Panc1 (cell line): ENCODE data around the gene PGA4. TPM values are rescaled to one million over a fixed set of nuclear protein-coding genes. Genes with fewer than 3 reads are reported as not detected.

Experiments used
- ATAC-seq: fragments of 200-7000 bp; cut with Tn5 transposase; 2 replicates; pipeline ENCODE4 v1.9.1; 2020; ENCODE audit warnings: mild to moderate bottlenecking, moderate library complexity
- BruUV-seq: library from RNA; stranded (reverse); fragments of 400-500 nt; replicated peaks from 2 replicates; lab custom pipeline; 2021; lab: Mats Ljungman, UMichigan
- CTCF ChIA-PET: fragments of 300-600 bp; sonication (Branson Sonifier 250); formaldehyde crosslinking; loops from one replicate; lab custom pipeline; 2022; ENCODE audit warnings: antibody characterized with exemption; lab: Charles Lee
- POLR2A ChIA-PET: fragments of 300-600 bp; sonication (Branson Sonifier 250); formaldehyde crosslinking; loops from one replicate; lab custom pipeline; 2022; ENCODE audit warnings: antibody characterized with exemption; lab: Charles Lee
- DNase-seq: peaks from one replicate; pipeline ENCODE4 v3.0.0-alpha.2; 2010; ENCODE audit warnings: low read depth, low spot score
- H3K27ac ChIP-seq: 2 replicates; pipeline ENCODE4 v1.5.1; 2011; ENCODE audit warnings: mild to moderate bottlenecking, low read length, inconsistent platforms
- H3K27me3 ChIP-seq: fragments of 200-500 bp; sonication (Bioruptor generic); 2 replicates; pipeline ENCODE4 v1.6.0; 2014; ENCODE audit warnings: low read length, inconsistent platforms; ENCODE audit not compliant: control insufficient read depth, insufficient read depth
- H3K36me3 ChIP-seq: fragments of 200-500 bp; sonication (Bioruptor generic); 2 replicates; pipeline ENCODE4 v1.5.1; 2014; ENCODE audit warnings: inconsistent platforms, mild to moderate bottlenecking, low read length, moderate library complexity; ENCODE audit not compliant: control insufficient read depth, insufficient read depth
- H3K4me1 ChIP-seq: 2 replicates; pipeline ENCODE4 v1.5.1; 2011; ENCODE audit warnings: inconsistent platforms, mild to moderate bottlenecking, low read length, moderate library complexity; ENCODE audit not compliant: control insufficient read depth, insufficient read depth
- H3K4me3 ChIP-seq, 2 experiments: 2 replicates each; pipeline ENCODE4 v1.5.1; 2011 to 2012; ENCODE audit warnings: low read depth in 2 of 2, low read length in 2 of 2, mild to moderate bottlenecking in 2 of 2, inconsistent platforms in 1 of 2, moderate library complexity in 1 of 2
- H3K9me3 ChIP-seq: fragments of 200-500 bp; sonication (Bioruptor generic); 2 replicates; pipeline ENCODE4 v1.5.1; 2014; ENCODE audit warnings: low read depth, mild to moderate bottlenecking, inconsistent platforms, low read length, moderate library complexity; ENCODE audit not compliant: control insufficient read depth, insufficient read depth
- POLR2AphosphoS5 ChIP-seq: IDR thresholded peaks from 2 replicates; pipeline ENCODE4 v1.6.1; 2012; ENCODE audit warnings: mild to moderate bottlenecking, low read depth, low read length, moderate library complexity
- SIN3A ChIP-seq: IDR thresholded peaks from 2 replicates; pipeline ENCODE4 v1.6.1; 2012; ENCODE audit warnings: low read depth, mild to moderate bottlenecking, low read length, moderate library complexity, borderline replicate concordance; ENCODE audit not compliant: insufficient read depth
- TCF7L2 ChIP-seq: IDR thresholded peaks from 2 replicates; pipeline ENCODE4 v1.6.1; 2011; ENCODE audit warnings: mild to moderate bottlenecking, low read depth, low read length, inconsistent platforms
- in situ Hi-C: cut with HindIII; loops from 2 replicates; pipeline ENCODE4 v1.10.0; 2016; ENCODE audit warnings: low sequenced_read_pairs, low pct_unique_long_range_greater_than_20kb
- intact Hi-C: fragments of 100-400 bp; cut with micrococcal nuclease; formaldehyde crosslinking; loops from one replicate; pipeline ENCODE4 v1.10.0; 2022; ENCODE audit not compliant: unreplicated experiment
- total RNA-seq: library from RNA; stranded (reverse); gene quantifications from one replicate; pipeline ENCODE4 v1.2.1, GENCODE V29; 2021; ENCODE audit not compliant: unreplicated experiment
- TF ChIP-seq, protein P1 (sequence below): fragments of 450-650 bp; IDR thresholded peaks from 2 replicates; pipeline ENCODE4 v1.5.1; 2017; ENCODE audit warnings: mild to moderate bottlenecking
- TF ChIP-seq, protein P2 (sequence below), 2 experiments: IDR thresholded peaks; 2 replicates each; pipeline ENCODE4 v1.6.1; 2011 to 2012; ENCODE audit warnings: low read depth in 2 of 2, control low read depth in 1 of 2, low read length in 1 of 2, mild to moderate bottlenecking in 1 of 2, moderate library complexity in 1 of 2; ENCODE audit not compliant: insufficient read depth in 1 of 2

Gene PGA4
- total RNA-seq, 1 experiment from 2014 or later = not detected

GRCh38 chr11:61195719-61196118 lies 26.4 kb upstream of the PGA4 start:
- Histone ChIP-seq H3K27ac (no peak overlapping the region), H3K27me3 (peaks cover 4% of the 10 kb centered on the region; the same call in 1 of the 2 replicates), H3K4me1 (no peaks in the 10 kb centered on the region), H3K4me3 (no peak overlapping the region), H3K36me3 (no peaks in the 10 kb centered on the region), H3K9me3 (no peaks in the 10 kb centered on the region)
- ChIA-PET POLR2A (no interaction called here), CTCF (no interaction called here)
- BruUV-seq = no TSS peak
- intact Hi-C loops (no loop called here), in situ Hi-C loops (no loop called here)
- TF ChIP-seq SIN3A = no peak
- TF ChIP-seq POLR2AphosphoS5 = no peak
- TF ChIP-seq, protein P1, sequence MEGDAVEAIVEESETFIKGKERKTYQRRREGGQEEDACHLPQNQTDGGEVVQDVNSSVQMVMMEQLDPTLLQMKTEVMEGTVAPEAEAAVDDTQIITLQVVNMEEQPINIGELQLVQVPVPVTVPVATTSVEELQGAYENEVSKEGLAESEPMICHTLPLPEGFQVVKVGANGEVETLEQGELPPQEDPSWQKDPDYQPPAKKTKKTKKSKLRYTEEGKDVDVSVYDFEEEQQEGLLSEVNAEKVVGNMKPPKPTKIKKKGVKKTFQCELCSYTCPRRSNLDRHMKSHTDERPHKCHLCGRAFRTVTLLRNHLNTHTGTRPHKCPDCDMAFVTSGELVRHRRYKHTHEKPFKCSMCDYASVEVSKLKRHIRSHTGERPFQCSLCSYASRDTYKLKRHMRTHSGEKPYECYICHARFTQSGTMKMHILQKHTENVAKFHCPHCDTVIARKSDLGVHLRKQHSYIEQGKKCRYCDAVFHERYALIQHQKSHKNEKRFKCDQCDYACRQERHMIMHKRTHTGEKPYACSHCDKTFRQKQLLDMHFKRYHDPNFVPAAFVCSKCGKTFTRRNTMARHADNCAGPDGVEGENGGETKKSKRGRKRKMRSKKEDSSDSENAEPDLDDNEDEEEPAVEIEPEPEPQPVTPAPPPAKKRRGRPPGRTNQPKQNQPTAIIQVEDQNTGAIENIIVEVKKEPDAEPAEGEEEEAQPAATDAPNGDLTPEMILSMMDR = no peak
- TF ChIP-seq TCF7L2 = no peak
- TF ChIP-seq, protein P2, sequence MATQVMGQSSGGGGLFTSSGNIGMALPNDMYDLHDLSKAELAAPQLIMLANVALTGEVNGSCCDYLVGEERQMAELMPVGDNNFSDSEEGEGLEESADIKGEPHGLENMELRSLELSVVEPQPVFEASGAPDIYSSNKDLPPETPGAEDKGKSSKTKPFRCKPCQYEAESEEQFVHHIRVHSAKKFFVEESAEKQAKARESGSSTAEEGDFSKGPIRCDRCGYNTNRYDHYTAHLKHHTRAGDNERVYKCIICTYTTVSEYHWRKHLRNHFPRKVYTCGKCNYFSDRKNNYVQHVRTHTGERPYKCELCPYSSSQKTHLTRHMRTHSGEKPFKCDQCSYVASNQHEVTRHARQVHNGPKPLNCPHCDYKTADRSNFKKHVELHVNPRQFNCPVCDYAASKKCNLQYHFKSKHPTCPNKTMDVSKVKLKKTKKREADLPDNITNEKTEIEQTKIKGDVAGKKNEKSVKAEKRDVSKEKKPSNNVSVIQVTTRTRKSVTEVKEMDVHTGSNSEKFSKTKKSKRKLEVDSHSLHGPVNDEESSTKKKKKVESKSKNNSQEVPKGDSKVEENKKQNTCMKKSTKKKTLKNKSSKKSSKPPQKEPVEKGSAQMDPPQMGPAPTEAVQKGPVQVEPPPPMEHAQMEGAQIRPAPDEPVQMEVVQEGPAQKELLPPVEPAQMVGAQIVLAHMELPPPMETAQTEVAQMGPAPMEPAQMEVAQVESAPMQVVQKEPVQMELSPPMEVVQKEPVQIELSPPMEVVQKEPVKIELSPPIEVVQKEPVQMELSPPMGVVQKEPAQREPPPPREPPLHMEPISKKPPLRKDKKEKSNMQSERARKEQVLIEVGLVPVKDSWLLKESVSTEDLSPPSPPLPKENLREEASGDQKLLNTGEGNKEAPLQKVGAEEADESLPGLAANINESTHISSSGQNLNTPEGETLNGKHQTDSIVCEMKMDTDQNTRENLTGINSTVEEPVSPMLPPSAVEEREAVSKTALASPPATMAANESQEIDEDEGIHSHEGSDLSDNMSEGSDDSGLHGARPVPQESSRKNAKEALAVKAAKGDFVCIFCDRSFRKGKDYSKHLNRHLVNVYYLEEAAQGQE (IDR thresholded peaks at IDR 0.05; ENCODE audit: insufficient read depth in 1 of 2, low read depth in 2 of 2, low read length in 1 of 2) = no peak
- peak; percentile 51; the same call in 1 of the 2 replicates for ATAC-seq
- DNase-seq = no peak

GRCh38 chr11:61198361-61198760 lies 23.8 kb upstream of the PGA4 start:
- Histone ChIP-seq H3K27ac (no peak overlapping the region), H3K9me3 (no peaks in the 10 kb centered on the region), H3K36me3 (no peaks in the 10 kb centered on the region), H3K27me3 (peaks cover 4% of the 10 kb centered on the region; the same call in 1 of the 2 replicates), H3K4me1 (no peaks in the 10 kb centered on the region), H3K4me3 (no peak overlapping the region)
- TF ChIP-seq TCF7L2 (no peak), SIN3A (no peak), POLR2AphosphoS5 (no peak)
- TF ChIP-seq, protein P2 (IDR thresholded peaks at IDR 0.05; ENCODE audit: insufficient read depth in 1 of 2, low read depth in 2 of 2, low read length in 1 of 2) = no peak
- TF ChIP-seq, protein P1 = no peak
- POLR2A ChIA-PET = no interaction called here
- in situ Hi-C loops (no loop called here), intact Hi-C loops (no loop called here)
- CTCF ChIA-PET = no interaction called here
- DNase-seq = no peak
- ATAC-seq = no peak
- no TSS peak for BruUV-seq
